T-cell (primary cell): ENCODE data around the gene HS6ST1. TPM values are rescaled to one million over a fixed set of nuclear protein-coding genes. Genes with fewer than 3 reads are reported as not detected.

Source experiments
- ATAC-seq, 4 experiments: fragments of 200-7000 bp in 3 of 4; fragments of 150-1000 bp in 1 of 4; cut with Tn5 transposase; replicated peaks in 1 of 4; 1 replicate in 3 of 4; 2 replicates in 1 of 4; pipeline ENCODE4 v1.10.0; 2021; ENCODE audit warnings: moderate library complexity in 3 of 4, mild to moderate bottlenecking in 2 of 4, moderate number of reproducible peaks in 1 of 4
- CTCF ChIA-PET, 2 donors: fragments of 300-600 bp; sonication (Branson Sonifier 250); formaldehyde crosslinking; loops; one replicate each; lab custom pipeline; 2022; ENCODE audit warnings: antibody characterized with exemption in 2 of 2; lab: Charles Lee
- POLR2A ChIA-PET, 2 donors: fragments of 300-600 bp; sonication (Branson Sonifier 250); formaldehyde crosslinking; loops; one replicate each; lab custom pipeline; 2022; ENCODE audit warnings: antibody characterized with exemption in 2 of 2; lab: Charles Lee
- DNase-seq, 35 experiments: peaks; one replicate each; pipeline versions ENCODE4 v3.0.0 to v3.0.0-alpha.2; 2013 to 2023
- H3K27ac ChIP-seq: one replicate; pipeline ENCODE4 v1.5.1; 2013; ENCODE audit warnings: low read length
- H3K27me3 ChIP-seq, 2 experiments: replicated peaks in 1 of 2; 1 replicate in 1 of 2; 2 replicates in 1 of 2; pipeline versions ENCODE4 v1.6.1 to v1.7.0; 2013; ENCODE audit warnings: low read length in 1 of 2, mixed read lengths in 1 of 2; ENCODE audit not compliant: control insufficient read depth in 2 of 2, insufficient read depth in 2 of 2; ENCODE audit errors: extremely low read depth in 1 of 2
- H3K36me3 ChIP-seq, 2 donors: 1 replicate in 1 of 2; 2 replicates in 1 of 2; pipeline versions ENCODE4 v1.6.1 to v1.7.0; 2013; ENCODE audit warnings: low read length in 1 of 2; ENCODE audit not compliant: control insufficient read depth in 2 of 2, insufficient read depth in 1 of 2; ENCODE audit errors: extremely low read depth in 1 of 2
- H3K4me1 ChIP-seq, 2 experiments: 1 replicate in 1 of 2; 2 replicates in 1 of 2; pipeline versions ENCODE4 v1.6.1 to v1.7.0; 2013; ENCODE audit warnings: low read length in 2 of 2, mixed read lengths in 1 of 2; ENCODE audit not compliant: insufficient read depth in 2 of 2, control insufficient read depth in 1 of 2; ENCODE audit errors: extremely low read depth in 1 of 2
- H3K4me3 ChIP-seq, 2 donors: 1 replicate in 1 of 2; 2 replicates in 1 of 2; pipeline versions ENCODE4 v1.5.1 to v1.7.0; 2013; ENCODE audit warnings: mild to moderate bottlenecking in 2 of 2, low read length in 1 of 2, moderate library complexity in 1 of 2; ENCODE audit not compliant: control insufficient read depth in 1 of 2; ENCODE audit errors: extremely low read depth in 1 of 2
- H3K9me3 ChIP-seq: 2 replicates; pipeline ENCODE4 v1.7.0; 2013
- H3K27ac Mint-ChIP-seq, 2 donors: one replicate each; pipeline ENCODE4 v1.8.0; 2020 to 2021; ENCODE audit warnings: mild to moderate bottlenecking in 2 of 2, mixed read lengths in 2 of 2
- H3K27me3 Mint-ChIP-seq, 2 donors: one replicate each; pipeline ENCODE4 v1.8.0; 2021 to 2022; ENCODE audit warnings: mixed read lengths in 2 of 2
- H3K36me3 Mint-ChIP-seq: one replicate; pipeline ENCODE4 v1.8.0; 2021; ENCODE audit warnings: mixed read lengths
- H3K4me1 Mint-ChIP-seq, 3 donors: one replicate each; pipeline ENCODE4 v1.8.0; 2020 to 2022; ENCODE audit warnings: mixed read lengths in 3 of 3, mild to moderate bottlenecking in 1 of 3
- H3K4me3 Mint-ChIP-seq, 3 donors: one replicate each; pipeline ENCODE4 v1.8.0; 2020 to 2022; ENCODE audit warnings: mild to moderate bottlenecking in 3 of 3, mixed read lengths in 3 of 3, moderate library complexity in 3 of 3
- H3K9me3 Mint-ChIP-seq, 3 donors: one replicate each; pipeline ENCODE4 v1.8.0; 2020 to 2022; ENCODE audit warnings: mixed read lengths in 3 of 3
- WGBS: methylation state at CpG from one replicate; pipeline ENCODE4 v1.1.5; 2013; ENCODE audit warnings: missing lambda C conversion rate; ENCODE audit not compliant: insufficient coverage; 5-methylcytosine and 5-hydroxymethylcytosine counted together
- total RNA-seq, 35 experiments: library from RNA in 6 of 35; stranded (reverse) in 6 of 35; fragments of 120-200 nt in 1 of 35; gene quantifications; one replicate each; pipeline versions ENCODE4 v1.2.1 to v1.2.4 and lab custom pipeline; 2013 to 2026

Gene HS6ST1
- total RNA-seq, 5 donors from 2014 or later (not counting 1 experiment from before 2014, with no cell fraction given): 7.6 to 15.6 (median 15.4) TPM

GRCh38 chr2:128363934-128364361 lies 45.3 kb upstream of the HS6ST1 start:
- H3K4me3 ChIP-seq: no peak overlapping the region
- POLR2A ChIA-PET: no interaction called here
- Mint-ChIP-seq H3K4me3 (no peak overlapping the region), H3K27me3 (peaks cover 0 to 12% of the 10 kb centered on the region in 2 donors), H3K27ac (no peak overlapping the region), H3K36me3 (no peaks in the 10 kb centered on the region), H3K9me3 (no peaks in the 10 kb centered on the region), H3K4me1 (no peaks in the 10 kb centered on the region)
- DNase-seq: no peak
- peaks cover 0 to 59% of the 10 kb centered on the region in 2 experiments for H3K27me3 ChIP-seq
- H3K4me1 ChIP-seq: no peaks in the 10 kb centered on the region
- H3K9me3 ChIP-seq: no peaks in the 10 kb centered on the region
- no peaks in the 10 kb centered on the region for H3K36me3 ChIP-seq
- H3K27ac ChIP-seq: no peak overlapping the region
- ATAC-seq: no peak
- CTCF ChIA-PET: no interaction called here
- WGBS: 100% methylated on average over 3 of the region's 11 CpGs

- H3K4me1 Mint-ChIP-seq: no peaks in the 10 kb centered on the region
- no peak for ATAC-seq
- Histone ChIP-seq H3K4me3 (no peak overlapping the region), H3K27me3 (peaks cover 0 to 58% of the 10 kb centered on the region in 2 experiments), H3K36me3 (no peaks in the 10 kb centered on the region), H3K9me3 (no peaks in the 10 kb centered on the region), H3K27ac (no peak overlapping the region), H3K4me1 (no peaks in the 10 kb centered on the region)
- WGBS: 88% methylated on average over 4 of the region's 6 CpGs
- H3K36me3 Mint-ChIP-seq: no peaks in the 10 kb centered on the region
- POLR2A ChIA-PET: no interaction called here
- H3K27me3 Mint-ChIP-seq: peaks cover 0 to 12% of the 10 kb centered on the region in 2 donors
- DNase-seq: peak in 1 of 35 experiments; percentile 19
- H3K27ac Mint-ChIP-seq: no peak overlapping the region
- H3K4me3 Mint-ChIP-seq: no peak overlapping the region
- H3K9me3 Mint-ChIP-seq: no peaks in the 10 kb centered on the region
- CTCF ChIA-PET: no interaction called here
Observed at GRCh38 chr2:128362889-128363228, 44.2 kb upstream of the HS6ST1 start.

GRCh38 chr2:128362176-128362888 lies 43.7 kb upstream of the HS6ST1 start:
- WGBS: 76% methylated on average over 11 of the region's 12 CpGs
- H3K4me1 ChIP-seq: no peaks in the 10 kb centered on the region
- no peaks in the 10 kb centered on the region for H3K36me3 ChIP-seq
- Mint-ChIP-seq H3K4me3 (no peak overlapping the region), H3K36me3 (no peaks in the 10 kb centered on the region), H3K9me3 (no peaks in the 10 kb centered on the region), H3K27ac (no peak overlapping the region), H3K4me1 (no peaks in the 10 kb centered on the region), H3K27me3 (peaks cover 0 to 12% of the 10 kb centered on the region in 2 donors)
- no peak overlapping the region for H3K27ac ChIP-seq
- no peak overlapping the region for H3K4me3 ChIP-seq
- DNase-seq: peak in 1 of 35 experiments; percentile 5
- H3K9me3 ChIP-seq: no peaks in the 10 kb centered on the region
- peaks cover 0 to 58% of the 10 kb centered on the region in 2 experiments for H3K27me3 ChIP-seq
- ATAC-seq: no peak
- ChIA-PET CTCF (no interaction called here), POLR2A (no interaction called here)

- no peak for ATAC-seq
Observed at GRCh38 chr2:128361376-128362131, 42.9 kb upstream of the HS6ST1 start.

GRCh38 chr2:128360711-128361110 lies 42.0 kb upstream of the HS6ST1 start:
- Mint-ChIP-seq H3K4me3 (no peak overlapping the region), H3K4me1 (no peaks in the 10 kb centered on the region), H3K36me3 (no peaks in the 10 kb centered on the region), H3K9me3 (no peaks in the 10 kb centered on the region), H3K27me3 (peaks cover 0 to 12% of the 10 kb centered on the region in 2 donors), H3K27ac (no peak overlapping the region)
- POLR2A ChIA-PET: no interaction called here
- Histone ChIP-seq H3K4me3 (no peak overlapping the region), H3K36me3 (no peaks in the 10 kb centered on the region), H3K27ac (no peak overlapping the region), H3K4me1 (no peaks in the 10 kb centered on the region), H3K9me3 (no peaks in the 10 kb centered on the region), H3K27me3 (peaks cover 0 to 53% of the 10 kb centered on the region in 2 experiments)
- no peak for DNase-seq
- CTCF ChIA-PET: no interaction called here
- 77% methylated on average over 3 of the region's 8 CpGs for WGBS
- no peak for ATAC-seq

More at GRCh38 chr2:128361376-128362131, 42.9 kb upstream of the HS6ST1 start:
- Mint-ChIP-seq H3K36me3 (no peaks in the 10 kb centered on the region), H3K9me3 (no peaks in the 10 kb centered on the region), H3K4me1 (no peaks in the 10 kb centered on the region), H3K27me3 (peaks cover 0 to 12% of the 10 kb centered on the region in 2 donors), H3K27ac (no peak overlapping the region), H3K4me3 (no peak overlapping the region)
- ChIA-PET POLR2A (no interaction called here), CTCF (no interaction called here)
- WGBS: 91% methylated on average over 10 of the region's 14 CpGs
- H3K36me3 ChIP-seq: no peaks in the 10 kb centered on the region
- H3K4me1 ChIP-seq: no peaks in the 10 kb centered on the region
- H3K4me3 ChIP-seq: no peak overlapping the region
- no peaks in the 10 kb centered on the region for H3K9me3 ChIP-seq
- H3K27ac ChIP-seq: no peak overlapping the region
- H3K27me3 ChIP-seq: peaks cover 0 to 57% of the 10 kb centered on the region in 2 experiments
- peak in 1 of 35 experiments; percentile 14 for DNase-seq

- DNase-seq: peak in 2 of 35 experiments; percentile 5 to 20
- Mint-ChIP-seq H3K27ac (no peak overlapping the region), H3K9me3 (no peaks in the 10 kb centered on the region), H3K36me3 (no peaks in the 10 kb centered on the region), H3K4me3 (no peak overlapping the region), H3K27me3 (peaks cover 0 to 12% of the 10 kb centered on the region in 2 donors), H3K4me1 (no peaks in the 10 kb centered on the region)
- Histone ChIP-seq H3K4me1 (no peaks in the 10 kb centered on the region), H3K27me3 (peaks cover 0 to 44% of the 10 kb centered on the region in 2 experiments), H3K4me3 (no peak overlapping the region), H3K9me3 (no peaks in the 10 kb centered on the region), H3K36me3 (no peaks in the 10 kb centered on the region), H3K27ac (no peak overlapping the region)
- no peak for ATAC-seq
- POLR2A ChIA-PET: no interaction called here
- 74% methylated on average over 11 of the region's 11 CpGs for WGBS
- CTCF ChIA-PET: no interaction called here
Observed at GRCh38 chr2:128359841-128360240, 41.2 kb upstream of the HS6ST1 start.
